Endodermal cell (in vitro differentiated cells): ENCODE data around the gene RPS10. TPM values are rescaled to one million over a fixed set of nuclear protein-coding genes. Genes with fewer than 3 reads are reported as not detected.

ENCODE experiments used
- DNase-seq: peaks from one replicate; pipeline ENCODE4 v3.0.0-alpha.2; 2017
- H3K27ac ChIP-seq: 2 replicates; pipeline ENCODE4 v1.5.1; 2013; ENCODE audit warnings: mild to moderate bottlenecking, low read depth, low read length, moderate library complexity
- H3K27me3 ChIP-seq: 2 replicates; pipeline ENCODE4 v1.6.1; 2013; ENCODE audit warnings: mild to moderate bottlenecking, low read length, moderate library complexity; ENCODE audit not compliant: insufficient read depth, control insufficient read depth, poor library complexity, severe bottlenecking
- H3K36me3 ChIP-seq: 2 replicates; pipeline ENCODE4 v1.7.0; 2013; ENCODE audit warnings: mild to moderate bottlenecking, low read length, moderate library complexity; ENCODE audit not compliant: control insufficient read depth, insufficient read depth
- H3K4me1 ChIP-seq: one replicate; pipeline ENCODE4 v1.7.0; 2013; ENCODE audit warnings: low read length; ENCODE audit not compliant: control insufficient read depth, insufficient read depth
- H3K4me3 ChIP-seq: 2 replicates; pipeline ENCODE4 v1.5.1; 2013; ENCODE audit warnings: mild to moderate bottlenecking, low read length, moderate library complexity
- H3K9ac ChIP-seq: 2 replicates; pipeline ENCODE4 v1.6.1; 2013; ENCODE audit warnings: mild to moderate bottlenecking, low read length, moderate library complexity; ENCODE audit not compliant: poor library complexity, severe bottlenecking; ENCODE audit errors: extremely low read depth
- H3K9me3 ChIP-seq: 2 replicates; pipeline ENCODE4 v1.6.1; 2013; ENCODE audit warnings: mild to moderate bottlenecking, low read length, moderate library complexity; ENCODE audit not compliant: control insufficient read depth
- H3K27ac Mint-ChIP-seq: 2 replicates; pipeline ENCODE4 v1.8.0; 2020; ENCODE audit warnings: mixed read lengths
- H3K27me3 Mint-ChIP-seq: 2 replicates; pipeline ENCODE4 v1.8.0; 2021; ENCODE audit warnings: mild to moderate bottlenecking, mixed read lengths; ENCODE audit not compliant: insufficient read depth
- H3K36me3 Mint-ChIP-seq: 2 replicates; pipeline ENCODE4 v1.8.0; 2020; ENCODE audit warnings: low read depth, mixed read lengths
- H3K4me1 Mint-ChIP-seq: 2 replicates; pipeline ENCODE4 v1.8.0; 2020; ENCODE audit warnings: mixed read lengths
- H3K4me3 Mint-ChIP-seq: 2 replicates; pipeline ENCODE4 v1.8.0; 2020; ENCODE audit warnings: mild to moderate bottlenecking, moderate library complexity, mixed read lengths
- H3K9me3 Mint-ChIP-seq: 2 replicates; pipeline ENCODE4 v1.8.0; 2020; ENCODE audit warnings: mild to moderate bottlenecking, mixed read lengths
- WGBS, 2 experiments: methylation state at CpG; one replicate each; pipeline versions ENCODE4 v1.1.5 to v1.1.7; 2013; ENCODE audit warnings: missing lambda C conversion rate in 2 of 2, mixed read lengths in 1 of 2; ENCODE audit not compliant: insufficient coverage in 1 of 2, insufficient read length in 1 of 2; 5-methylcytosine and 5-hydroxymethylcytosine counted together
- total RNA-seq, 2 donors: library from RNA; stranded (reverse); fragmentation: NEBNext Ultra II Directional in 1 of 2; extraction: Animal tissue kit (Norgen Biotek cat#: 25700) in 1 of 2; gene quantifications; 2 replicates in 1 of 2; 3 replicates in 1 of 2; pipeline ENCODE4 v1.2.1, GENCODE V29; 2021
- TF ChIP-seq, protein P1 (sequence below): fragments of 200-600 bp; sonication (generic); conservative IDR thresholded peaks from 2 replicates; pipeline ENCODE4 v1.5.0; 2021; ENCODE audit warnings: antibody characterized with exemption, mild to moderate bottlenecking

The RPS10 gene
- total RNA-seq, 2 donors from 2014 or later: 1,892 to 2,030 TPM

DNA sequence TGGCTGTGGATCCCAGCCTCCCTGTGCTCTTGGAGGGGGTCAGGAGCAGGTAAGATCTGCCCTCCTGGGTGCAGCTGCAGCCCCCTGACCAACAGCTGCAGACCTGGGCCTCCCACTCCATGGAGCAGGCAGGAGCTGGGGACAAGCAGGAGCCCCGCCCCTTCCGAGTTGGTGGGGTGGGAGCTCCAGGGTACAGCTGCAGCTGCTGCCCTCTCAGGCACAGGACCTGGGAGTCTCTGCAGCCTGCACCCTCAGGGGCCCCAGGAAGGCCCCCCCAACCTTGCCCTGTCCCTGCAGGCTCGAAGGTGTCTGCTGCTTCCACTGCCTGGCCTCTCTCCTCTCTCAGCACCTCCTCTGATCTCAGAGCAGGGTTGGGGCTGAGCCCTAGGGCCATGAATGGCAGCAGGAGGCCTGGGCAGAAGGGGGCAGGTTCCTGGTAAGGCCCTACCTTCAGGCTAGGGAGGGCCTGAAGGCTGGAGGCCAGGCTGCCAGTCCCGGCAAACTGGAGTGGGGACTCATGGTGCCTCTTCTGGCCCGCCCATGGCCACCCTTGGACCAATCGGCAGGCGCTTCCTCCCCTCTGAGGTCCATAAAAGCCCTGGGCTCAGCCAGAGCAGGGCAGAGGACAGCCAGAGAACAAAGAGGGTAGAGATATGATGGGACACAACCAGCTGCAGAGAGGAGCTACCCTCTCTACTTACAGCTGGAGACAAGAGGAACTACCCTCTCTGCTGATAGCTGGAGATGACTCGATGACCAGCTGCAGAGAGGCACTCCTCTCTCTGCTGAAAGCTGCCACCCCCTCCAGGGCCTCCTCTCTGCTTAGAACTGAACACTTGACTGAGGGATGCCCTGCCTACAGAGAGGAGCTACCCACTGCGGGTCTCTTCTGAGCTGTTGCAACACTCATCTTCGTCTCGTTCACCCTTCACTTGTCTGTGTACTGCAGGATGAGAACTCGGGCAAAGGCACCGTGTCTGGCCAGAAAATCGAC lies 32.2 kb upstream of the RPS10 start:
- TF ChIP-seq, protein P1, sequence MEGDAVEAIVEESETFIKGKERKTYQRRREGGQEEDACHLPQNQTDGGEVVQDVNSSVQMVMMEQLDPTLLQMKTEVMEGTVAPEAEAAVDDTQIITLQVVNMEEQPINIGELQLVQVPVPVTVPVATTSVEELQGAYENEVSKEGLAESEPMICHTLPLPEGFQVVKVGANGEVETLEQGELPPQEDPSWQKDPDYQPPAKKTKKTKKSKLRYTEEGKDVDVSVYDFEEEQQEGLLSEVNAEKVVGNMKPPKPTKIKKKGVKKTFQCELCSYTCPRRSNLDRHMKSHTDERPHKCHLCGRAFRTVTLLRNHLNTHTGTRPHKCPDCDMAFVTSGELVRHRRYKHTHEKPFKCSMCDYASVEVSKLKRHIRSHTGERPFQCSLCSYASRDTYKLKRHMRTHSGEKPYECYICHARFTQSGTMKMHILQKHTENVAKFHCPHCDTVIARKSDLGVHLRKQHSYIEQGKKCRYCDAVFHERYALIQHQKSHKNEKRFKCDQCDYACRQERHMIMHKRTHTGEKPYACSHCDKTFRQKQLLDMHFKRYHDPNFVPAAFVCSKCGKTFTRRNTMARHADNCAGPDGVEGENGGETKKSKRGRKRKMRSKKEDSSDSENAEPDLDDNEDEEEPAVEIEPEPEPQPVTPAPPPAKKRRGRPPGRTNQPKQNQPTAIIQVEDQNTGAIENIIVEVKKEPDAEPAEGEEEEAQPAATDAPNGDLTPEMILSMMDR: no peak
- H3K9me3 ChIP-seq: no peaks in the 10 kb centered on the region
- H3K4me1 ChIP-seq: no peaks in the 10 kb centered on the region
- no peaks in the 10 kb centered on the region for H3K27me3 Mint-ChIP-seq
- H3K4me1 Mint-ChIP-seq: peaks cover 8% of the 10 kb centered on the region
- H3K9me3 Mint-ChIP-seq: no peaks in the 10 kb centered on the region
- H3K36me3 ChIP-seq: no peaks in the 10 kb centered on the region
- no peaks in the 10 kb centered on the region for H3K27me3 ChIP-seq
- no peak overlapping the region for H3K4me3 Mint-ChIP-seq
- WGBS, 2 experiments: 85% methylated on average over 7 to 14 of the region's 14 CpGs
- H3K36me3 Mint-ChIP-seq: no peaks in the 10 kb centered on the region
- DNase-seq: peak; percentile 87
- no peak overlapping the region for H3K9ac ChIP-seq
- no peak overlapping the region for H3K4me3 ChIP-seq
- H3K27ac ChIP-seq: no peak overlapping the region
- no peak overlapping the region for H3K27ac Mint-ChIP-seq

DNA sequence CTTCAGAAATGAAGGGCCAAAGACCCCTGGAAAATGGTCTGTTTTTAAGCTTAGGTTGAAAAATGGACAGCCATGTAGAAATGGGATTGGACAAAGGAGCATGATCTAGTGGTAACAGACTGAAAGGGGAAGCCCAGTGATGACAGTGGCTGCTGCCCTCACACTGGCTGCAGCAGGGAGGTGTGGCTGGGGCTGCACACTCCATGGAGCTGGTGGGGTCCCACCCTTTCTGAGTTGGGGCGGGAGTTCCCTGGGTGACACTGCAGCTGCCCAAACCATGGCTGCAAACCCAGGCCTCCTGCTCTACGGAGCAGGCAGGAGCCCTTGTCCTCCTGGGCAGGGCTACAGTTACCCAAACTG lies 31.5 kb upstream of the RPS10 start:
- no peak for DNase-seq
- Mint-ChIP-seq H3K4me3 (no peak overlapping the region), H3K27me3 (no peaks in the 10 kb centered on the region), H3K36me3 (no peaks in the 10 kb centered on the region), H3K4me1 (peaks cover 5% of the 10 kb centered on the region), H3K9me3 (no peaks in the 10 kb centered on the region), H3K27ac (no peak overlapping the region)
- Histone ChIP-seq H3K27me3 (no peaks in the 10 kb centered on the region), H3K27ac (no peak overlapping the region), H3K4me3 (no peak overlapping the region), H3K36me3 (no peaks in the 10 kb centered on the region), H3K4me1 (no peaks in the 10 kb centered on the region), H3K9ac (no peak overlapping the region), H3K9me3 (no peaks in the 10 kb centered on the region)
- TF ChIP-seq, protein P1: no peak
- 75 to 93% methylated on average over 2 of the region's 2 CpGs for WGBS, 2 experiments

DNA sequence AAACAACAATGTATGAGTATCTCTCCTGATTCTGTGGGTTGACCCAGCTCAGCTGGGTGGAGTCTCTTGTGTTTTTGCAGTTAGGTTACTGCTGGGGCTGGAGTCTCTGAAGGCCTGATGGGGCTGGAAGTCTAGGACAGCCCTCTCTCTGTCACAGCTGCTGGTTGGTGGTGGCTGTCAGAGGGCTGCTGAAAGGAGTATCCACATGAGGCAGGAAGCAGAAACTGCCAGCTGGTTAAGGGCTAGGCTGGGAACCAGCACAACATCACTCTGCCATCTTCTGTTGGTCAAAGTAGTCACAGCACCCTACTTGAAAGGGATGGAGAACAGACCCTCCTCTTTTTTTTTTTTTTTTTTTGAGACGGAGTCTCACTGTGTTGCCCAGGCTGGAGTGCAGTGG lies 30.0 kb upstream of the RPS10 start:
- peaks cover 2% of the 10 kb centered on the region for H3K4me1 Mint-ChIP-seq

More for the DNA sequence above, 30.0 kb upstream of the RPS10 start:
- no peak overlapping the region for H3K4me3 ChIP-seq
- H3K27me3 Mint-ChIP-seq: no peaks in the 10 kb centered on the region
- peaks cover 7% of the 10 kb centered on the region for H3K9me3 ChIP-seq
- H3K36me3 ChIP-seq: no peaks in the 10 kb centered on the region
- H3K9me3 Mint-ChIP-seq: peaks cover 7% of the 10 kb centered on the region
- 100% methylated on average over 1 of the region's 1 CpG; no CpG with 5 or more reads in 1 of the 2 experiments for WGBS, 2 experiments
- H3K9ac ChIP-seq: no peak overlapping the region
- no peaks in the 10 kb centered on the region for H3K4me1 ChIP-seq
- no peaks in the 10 kb centered on the region for H3K27me3 ChIP-seq
- H3K27ac ChIP-seq: no peak overlapping the region
- H3K27ac Mint-ChIP-seq: peak overlapping the region; percentile 30
- DNase-seq: no peak
- no peak overlapping the region for H3K4me3 Mint-ChIP-seq
- no peaks in the 10 kb centered on the region for H3K36me3 Mint-ChIP-seq
- TF ChIP-seq, protein P1: no peak
